ENCODE data around the gene DCAF5. TPM values are rescaled to one million over a fixed set of nuclear protein-coding genes. Genes with fewer than 3 reads are reported as not detected.

The DCAF5 gene
- total and polyA plus RNA-seq, 2 of the 8 experiments (the other 6 are each of a cell fraction or from before 2014, with no cell fraction given): 24.3 to 31.0 TPM

- TF ChIP-seq HDAC6 (IDR thresholded peaks at IDR 0.05; ENCODE audit: low read depth, low read length) (no peak), FOSL1 (IDR thresholded peaks at IDR 0.05; ENCODE audit: insufficient read depth, low read depth, low read length) (no peak), SIX5 (IDR thresholded peaks at IDR 0.05; ENCODE audit: low read depth, low read length) (no peak), CHD1 (IDR thresholded peaks at IDR 0.05; ENCODE audit: low read depth, low read length) (no peak), CEBPB (IDR thresholded peaks at IDR 0.05; ENCODE audit: low read depth, low read length) (no peak), BACH1 (IDR thresholded peaks at IDR 0.05; ENCODE audit: low read length) (no peak)
These were observed 138.8 kb downstream of the DCAF5 start (continued) for GRCh38 chr14:69013943-69014782.
